Caco-2 (cell line): Measurements from ENCODE around the gene SFTPA2. TPM values are rescaled to one million over a fixed set of nuclear protein-coding genes. Genes with fewer than 3 reads are reported as not detected.
"Not testable (repeated sequence)": the region's sequence is repeated elsewhere in the genome, so short reads cannot be mapped to it uniquely, and the experiment has no call there.

Source experiments
- BruUV-seq: library from RNA; stranded (reverse); fragments of 400-500 nt; replicated peaks from 2 replicates; lab custom pipeline; 2021; lab: Mats Ljungman, UMichigan
- CTCF ChIA-PET: fragments of 300-600 bp; sonication (Branson Sonifier 250); formaldehyde crosslinking; loops from one replicate; lab custom pipeline; 2022; ENCODE audit warnings: antibody characterized with exemption; lab: Charles Lee
- POLR2A ChIA-PET: fragments of 300-600 bp; sonication (Branson Sonifier 250); formaldehyde crosslinking; loops from one replicate; lab custom pipeline; 2022; ENCODE audit warnings: antibody characterized with exemption; lab: Charles Lee
- DNase-seq, 2 experiments: peaks; one replicate each; pipeline versions ENCODE4 v3.0.0 to v3.0.0-alpha.2; 2020 to 2022
- H3K27me3 ChIP-seq: replicated peaks from 2 replicates; pipeline ENCODE4 v1.6.0; 2011; ENCODE audit warnings: low read length; ENCODE audit not compliant: control insufficient read depth, insufficient read depth
- H3K36me3 ChIP-seq: 2 replicates; pipeline ENCODE4 v1.5.1; 2011; ENCODE audit warnings: low read length; ENCODE audit not compliant: control insufficient read depth, insufficient read depth
- H3K4me1 ChIP-seq: fragments of 250-450 bp; sonication (Bioruptor Pico); 2 replicates; pipeline ENCODE4 v1.5.1; 2020; ENCODE audit warnings: mild to moderate bottlenecking
- H3K4me3 ChIP-seq: 2 replicates; pipeline ENCODE4 v1.5.1; 2011; ENCODE audit warnings: low read depth, mild to moderate bottlenecking, control low read depth, low read length
- H3K9me3 ChIP-seq: fragments of 250-450 bp; sonication (Bioruptor Pico); 2 replicates; pipeline ENCODE4 v1.5.1; 2020; ENCODE audit warnings: mild to moderate bottlenecking, moderate library complexity
- H3K27ac Mint-ChIP-seq: one replicate; pipeline ENCODE4 v1.8.0; 2022; ENCODE audit warnings: mixed read lengths; ENCODE audit not compliant: unreplicated experiment
- H3K27me3 Mint-ChIP-seq: one replicate; pipeline ENCODE4 v1.8.0; 2022; ENCODE audit warnings: mixed read lengths; ENCODE audit not compliant: insufficient read depth, unreplicated experiment
- H3K36me3 Mint-ChIP-seq: one replicate; pipeline ENCODE4 v1.8.0; 2022; ENCODE audit warnings: mild to moderate bottlenecking, mixed read lengths; ENCODE audit not compliant: insufficient read depth, unreplicated experiment
- H3K4me1 Mint-ChIP-seq: one replicate; pipeline ENCODE4 v1.8.0; 2022; ENCODE audit warnings: low read depth, mixed read lengths; ENCODE audit not compliant: unreplicated experiment
- H3K4me3 Mint-ChIP-seq: one replicate; pipeline ENCODE4 v1.8.0; 2022; ENCODE audit warnings: mild to moderate bottlenecking, moderate library complexity, mixed read lengths; ENCODE audit not compliant: unreplicated experiment
- H3K9me3 Mint-ChIP-seq: one replicate; pipeline ENCODE4 v1.8.0; 2022; ENCODE audit warnings: mixed read lengths; ENCODE audit not compliant: unreplicated experiment
- intact Hi-C: fragments of 100-400 bp; cut with micrococcal nuclease; formaldehyde crosslinking; loops from one replicate; pipeline ENCODE4 v1.10.0; 2022; ENCODE audit not compliant: unreplicated experiment
- total RNA-seq: library from RNA; stranded (reverse); gene quantifications from 2 replicates; pipeline ENCODE4 v1.2.3, GENCODE V29; 2022
- TF ChIP-seq, protein P1 (sequence below), 2 experiments: fragments of 200-600 bp in 1 of 2; IDR thresholded peaks; 1 replicate in 1 of 2; 2 replicates in 1 of 2; pipeline versions ENCODE4 v1.5.1 to v1.8.0; 2011 to 2022; ENCODE audit warnings: antibody characterized with exemption in 1 of 2, control low read depth in 1 of 2, inconsistent platforms in 1 of 2, low read depth in 1 of 2, low read length in 1 of 2, mild to moderate bottlenecking in 1 of 2, moderate library complexity in 1 of 2; ENCODE audit not compliant: insufficient read depth in 1 of 2, severe bottlenecking in 1 of 2, unreplicated experiment in 1 of 2

The SFTPA2 gene
- total RNA-seq, 1 experiment from 2014 or later: not detected

DNA sequence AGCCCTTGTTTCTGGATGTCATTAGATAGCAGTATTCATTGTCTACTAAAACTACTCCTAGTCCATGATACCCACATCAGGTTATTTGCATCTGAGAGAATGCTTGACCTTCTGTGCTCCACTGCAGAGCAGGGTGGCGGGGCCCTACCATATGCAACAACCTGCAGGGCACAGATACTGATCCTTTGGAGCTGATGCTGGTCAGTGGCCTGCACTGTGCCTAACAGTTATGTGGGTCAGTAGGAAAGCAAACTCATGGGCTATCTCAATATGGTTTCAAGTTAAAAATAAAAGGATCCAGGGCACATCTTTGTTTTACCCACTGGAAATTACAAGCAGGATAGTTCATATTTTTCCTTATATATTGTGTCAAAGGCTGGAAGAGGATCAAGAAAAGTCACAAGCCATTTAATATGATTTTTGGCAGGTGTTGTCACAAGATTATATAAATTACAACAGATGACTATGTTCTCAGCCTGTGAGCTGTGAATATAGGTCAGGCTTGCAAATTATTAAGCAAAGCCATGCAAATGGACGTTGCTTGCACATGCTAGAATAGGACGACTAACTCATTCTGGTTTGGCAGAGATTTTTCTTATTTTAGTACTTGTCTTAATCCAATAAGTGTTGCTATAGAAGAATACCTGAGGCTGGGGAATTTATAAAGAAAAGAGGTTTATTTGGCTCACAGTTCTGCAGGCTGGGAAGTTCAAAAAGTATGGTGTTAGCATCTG lies 15.1 kb downstream of the SFTPA2 start:
- POLR2A ChIA-PET: not testable (repeated sequence)

DNA sequence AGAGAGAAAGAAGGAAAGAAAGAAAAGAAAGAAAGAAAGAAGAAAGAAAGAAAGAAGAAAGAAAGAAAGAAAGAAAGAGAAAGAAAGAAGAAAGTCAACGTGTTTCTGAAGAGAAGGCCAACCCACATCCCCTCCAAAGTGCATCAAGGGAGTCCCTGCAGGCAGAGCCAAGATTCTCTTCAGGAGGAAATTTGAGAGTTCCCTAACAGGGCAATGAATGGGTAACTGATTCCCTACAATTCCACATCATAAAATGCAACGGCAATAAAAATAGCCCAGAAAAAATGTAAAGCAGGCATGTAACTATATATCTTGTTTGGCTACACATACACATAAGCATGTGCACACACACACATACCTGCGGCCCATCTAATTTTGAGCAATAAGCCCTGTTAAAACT lies 15.8 kb downstream of the SFTPA2 start:
- H3K9me3 ChIP-seq, H3K36me3 Mint-ChIP-seq, H3K36me3 ChIP-seq, H3K27me3 ChIP-seq, H3K27me3 Mint-ChIP-seq, intact Hi-C loops, H3K4me1 Mint-ChIP-seq, POLR2A ChIA-PET, H3K4me3 Mint-ChIP-seq, H3K27ac Mint-ChIP-seq, H3K4me1 ChIP-seq, BruUV-seq, DNase-seq, CTCF ChIA-PET, H3K4me3 ChIP-seq: not testable (repeated sequence)
- H3K9me3 Mint-ChIP-seq: peaks cover 19% of the 10 kb centered on the region

More for the DNA sequence above, 15.1 kb downstream of the SFTPA2 start:
- intact Hi-C loops, BruUV-seq, H3K36me3 ChIP-seq, H3K4me3 Mint-ChIP-seq, CTCF ChIA-PET, H3K4me1 ChIP-seq, H3K27me3 Mint-ChIP-seq, H3K27ac Mint-ChIP-seq, H3K36me3 Mint-ChIP-seq, H3K27me3 ChIP-seq, H3K4me3 ChIP-seq, H3K4me1 Mint-ChIP-seq, H3K9me3 ChIP-seq, DNase-seq: not testable (repeated sequence)
- H3K9me3 Mint-ChIP-seq: peaks cover 19% of the 10 kb centered on the region

DNA sequence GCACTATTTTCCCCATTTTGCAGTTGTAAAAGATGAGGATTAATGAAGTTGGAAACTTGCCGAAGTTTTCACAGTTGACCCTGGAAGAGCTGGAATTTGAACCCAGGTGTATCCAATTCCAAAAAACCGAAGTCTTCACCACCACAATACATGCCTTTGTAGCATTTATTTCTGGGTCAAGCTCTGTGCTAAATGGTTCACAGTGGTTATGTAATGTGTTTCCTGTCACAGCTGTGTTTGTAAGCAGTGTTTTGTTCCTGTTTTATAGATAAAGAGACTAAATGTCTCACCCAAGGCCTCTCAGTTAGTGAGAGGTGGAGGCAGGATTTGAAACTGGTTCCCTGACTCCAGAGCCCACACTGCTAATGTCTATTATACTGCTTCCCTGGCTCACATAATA lies 17.6 kb downstream of the SFTPA2 start:
- Mint-ChIP-seq H3K9me3 (peaks cover 19% of the 10 kb centered on the region), H3K4me1 (peaks cover 9% of the 10 kb centered on the region), H3K27ac (no peak overlapping the region), H3K4me3 (no peak overlapping the region), H3K36me3 (no peaks in the 10 kb centered on the region), H3K27me3 (no peaks in the 10 kb centered on the region)
- POLR2A ChIA-PET: no interaction called here
- TF ChIP-seq, protein P1, sequence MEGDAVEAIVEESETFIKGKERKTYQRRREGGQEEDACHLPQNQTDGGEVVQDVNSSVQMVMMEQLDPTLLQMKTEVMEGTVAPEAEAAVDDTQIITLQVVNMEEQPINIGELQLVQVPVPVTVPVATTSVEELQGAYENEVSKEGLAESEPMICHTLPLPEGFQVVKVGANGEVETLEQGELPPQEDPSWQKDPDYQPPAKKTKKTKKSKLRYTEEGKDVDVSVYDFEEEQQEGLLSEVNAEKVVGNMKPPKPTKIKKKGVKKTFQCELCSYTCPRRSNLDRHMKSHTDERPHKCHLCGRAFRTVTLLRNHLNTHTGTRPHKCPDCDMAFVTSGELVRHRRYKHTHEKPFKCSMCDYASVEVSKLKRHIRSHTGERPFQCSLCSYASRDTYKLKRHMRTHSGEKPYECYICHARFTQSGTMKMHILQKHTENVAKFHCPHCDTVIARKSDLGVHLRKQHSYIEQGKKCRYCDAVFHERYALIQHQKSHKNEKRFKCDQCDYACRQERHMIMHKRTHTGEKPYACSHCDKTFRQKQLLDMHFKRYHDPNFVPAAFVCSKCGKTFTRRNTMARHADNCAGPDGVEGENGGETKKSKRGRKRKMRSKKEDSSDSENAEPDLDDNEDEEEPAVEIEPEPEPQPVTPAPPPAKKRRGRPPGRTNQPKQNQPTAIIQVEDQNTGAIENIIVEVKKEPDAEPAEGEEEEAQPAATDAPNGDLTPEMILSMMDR (IDR thresholded peaks at IDR 0.05; ENCODE audit: insufficient read depth in 1 of 2, low read depth in 1 of 2, low read length in 1 of 2, severe bottlenecking in 1 of 2, unreplicated experiment in 1 of 2): no peak
- Histone ChIP-seq H3K27me3 (no peaks in the 10 kb centered on the region), H3K36me3 (no peaks in the 10 kb centered on the region), H3K4me1 (no peaks in the 10 kb centered on the region), H3K4me3 (no peak overlapping the region), H3K9me3 (no peaks in the 10 kb centered on the region)
- CTCF ChIA-PET: no interaction called here
- intact Hi-C loops: no loop called here
- no TSS peak for BruUV-seq
- no peak for DNase-seq

DNA sequence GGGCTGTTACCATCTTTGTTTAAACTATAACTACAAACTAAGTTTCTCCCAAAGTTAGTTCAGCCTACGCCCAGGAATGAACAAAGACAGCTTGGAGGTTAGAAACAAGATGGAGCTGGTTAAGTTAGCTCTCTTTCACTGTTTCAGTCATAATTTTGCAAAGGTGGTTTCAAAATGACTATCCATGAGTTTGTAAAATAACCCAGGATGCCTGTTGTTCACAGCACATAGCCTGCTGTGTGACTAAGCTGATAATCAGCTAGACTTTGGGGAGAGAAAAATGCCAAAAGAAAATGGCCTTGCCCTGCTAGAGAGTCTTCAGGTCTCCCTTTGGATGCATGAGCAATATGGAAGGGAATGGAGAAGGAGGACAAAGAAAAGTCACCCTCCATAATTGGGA lies 19.3 kb downstream of the SFTPA2 start:
- CTCF ChIA-PET: not testable (repeated sequence)

DNA sequence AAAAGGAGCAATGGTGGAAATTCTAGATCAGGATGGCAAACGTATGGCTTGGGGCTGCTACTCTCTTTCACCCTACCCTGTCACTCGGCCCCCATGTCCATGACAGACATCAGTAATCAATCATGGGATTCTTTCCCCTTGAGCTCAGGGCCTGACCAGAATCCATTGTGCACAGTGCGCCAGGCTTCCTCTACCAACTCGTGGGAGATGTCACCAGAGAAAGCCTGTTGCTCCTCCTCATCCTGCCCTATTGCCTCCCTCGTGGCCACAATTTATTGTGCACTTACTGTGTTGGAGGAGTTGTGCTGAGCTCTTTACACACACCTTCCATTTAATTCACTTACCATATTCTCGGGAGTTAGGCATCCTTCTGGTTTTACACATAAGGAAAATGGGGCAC lies 21.9 kb downstream of the SFTPA2 start:
- not testable (repeated sequence) for H3K4me1 ChIP-seq, BruUV-seq, H3K27ac Mint-ChIP-seq

More for the DNA sequence above, 19.3 kb downstream of the SFTPA2 start:
- DNase-seq, H3K4me1 ChIP-seq, H3K27me3 Mint-ChIP-seq, intact Hi-C loops, H3K4me3 Mint-ChIP-seq, POLR2A ChIA-PET, H3K36me3 Mint-ChIP-seq, H3K4me1 Mint-ChIP-seq, H3K9me3 ChIP-seq, BruUV-seq, H3K4me3 ChIP-seq, H3K36me3 ChIP-seq, H3K27me3 ChIP-seq, H3K27ac Mint-ChIP-seq: not testable (repeated sequence)
- H3K9me3 Mint-ChIP-seq: peaks cover 10% of the 10 kb centered on the region

DNA sequence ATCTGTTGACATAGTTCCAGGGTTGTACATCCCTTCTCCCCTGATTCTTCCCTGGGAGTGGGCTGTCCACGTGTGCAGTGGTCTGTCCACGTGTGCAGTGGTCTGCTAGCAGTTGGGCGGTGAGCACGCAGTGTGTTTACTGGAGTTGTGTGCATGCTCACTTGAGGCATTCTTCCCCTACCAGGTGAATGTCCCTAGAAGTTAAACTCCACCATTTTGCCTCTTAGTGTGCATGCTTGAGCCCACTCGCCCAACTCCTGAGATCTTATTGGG lies 26.4 kb downstream of the SFTPA2 start:
- H3K27me3 Mint-ChIP-seq, H3K9me3 Mint-ChIP-seq, H3K36me3 ChIP-seq, BruUV-seq, CTCF ChIA-PET, H3K4me1 Mint-ChIP-seq, intact Hi-C loops, H3K4me1 ChIP-seq, H3K4me3 ChIP-seq, H3K9me3 ChIP-seq, H3K27ac Mint-ChIP-seq, H3K4me3 Mint-ChIP-seq, DNase-seq, H3K27me3 ChIP-seq, H3K36me3 Mint-ChIP-seq, POLR2A ChIA-PET: not testable (repeated sequence)

More for the DNA sequence above, 21.9 kb downstream of the SFTPA2 start:
- H3K9me3 ChIP-seq, H3K27me3 Mint-ChIP-seq, POLR2A ChIA-PET, DNase-seq, H3K36me3 ChIP-seq, intact Hi-C loops, H3K9me3 Mint-ChIP-seq, H3K27me3 ChIP-seq, H3K4me3 Mint-ChIP-seq, H3K4me3 ChIP-seq, H3K36me3 Mint-ChIP-seq, H3K4me1 Mint-ChIP-seq: not testable (repeated sequence)
- CTCF ChIA-PET: interaction anchor here (0.6 kb wide), 1 partner anchor 31 kb away, joined by 3 read pairs; no protein-coding TSS in a partner anchor
